Gastroesophageal sphincter (tissue), 3 donors: ENCODE data around the gene SPECC1L.

Source experiments
- CTCF ChIP-seq, 4 experiments: fragments of 200-600 bp in 2 of 4; fragments of 450-650 bp in 2 of 4; sonication (generic) in 1 of 4; IDR thresholded peaks; one replicate each; pipeline ENCODE4 v1.5.1; 2017 to 2019; ENCODE audit warnings: antibody characterized with exemption in 4 of 4, mild to moderate bottlenecking in 2 of 4, moderate library complexity in 2 of 4
- EP300 ChIP-seq: sonication (generic); formaldehyde crosslinking; IDR thresholded peaks from one replicate; pipeline ENCODE4 v1.6.1; 2017; ENCODE audit warnings: antibody characterized with exemption, mild to moderate bottlenecking
- POLR2A ChIP-seq, 2 donors: fragments of 450-650 bp; IDR thresholded peaks; one replicate each; pipeline ENCODE4 v1.6.1; 2017; ENCODE audit warnings: antibody characterized with exemption in 2 of 2, mild to moderate bottlenecking in 2 of 2, moderate library complexity in 1 of 2
- POLR2AphosphoS5 ChIP-seq: sonication (generic); formaldehyde crosslinking; IDR thresholded peaks from one replicate; pipeline ENCODE4 v1.6.1; 2017; ENCODE audit warnings: antibody characterized with exemption

- TF ChIP-seq EP300 = no peak
- TF ChIP-seq CTCF (IDR thresholded peaks at IDR 0.05) = peak in 3 of 4 experiments; percentile 88 to 99 (median 94)
- no peak for TF ChIP-seq POLR2A (IDR thresholded peaks at IDR 0.05)
- TF ChIP-seq POLR2AphosphoS5 = peak; percentile 95
Observed at GRCh38 chr22:24247564-24248344, 22.9 kb upstream of the SPECC1L start.
